Stimulated activated CD4-positive, alpha-beta T cell treated with anti-CD3 and anti-CD28 coated beads, Interleukin-2, amount 100 ng/mL, for 24 hours (primary cell): Measurements from ENCODE around the gene GPER1.

Experiments used
- DNase-seq, 2 donors: peaks; one replicate each; pipeline ENCODE4 v3.0.0-alpha.2; 2020

The GPER1 gene

GRCh38 chr7:1106063-1106792, 18.3 kb downstream of the GPER1 start:
- DNase-seq: no peak

GRCh38 chr7:1106793-1107421, 19.0 kb downstream of the GPER1 start:
- no peak for DNase-seq

DNA sequence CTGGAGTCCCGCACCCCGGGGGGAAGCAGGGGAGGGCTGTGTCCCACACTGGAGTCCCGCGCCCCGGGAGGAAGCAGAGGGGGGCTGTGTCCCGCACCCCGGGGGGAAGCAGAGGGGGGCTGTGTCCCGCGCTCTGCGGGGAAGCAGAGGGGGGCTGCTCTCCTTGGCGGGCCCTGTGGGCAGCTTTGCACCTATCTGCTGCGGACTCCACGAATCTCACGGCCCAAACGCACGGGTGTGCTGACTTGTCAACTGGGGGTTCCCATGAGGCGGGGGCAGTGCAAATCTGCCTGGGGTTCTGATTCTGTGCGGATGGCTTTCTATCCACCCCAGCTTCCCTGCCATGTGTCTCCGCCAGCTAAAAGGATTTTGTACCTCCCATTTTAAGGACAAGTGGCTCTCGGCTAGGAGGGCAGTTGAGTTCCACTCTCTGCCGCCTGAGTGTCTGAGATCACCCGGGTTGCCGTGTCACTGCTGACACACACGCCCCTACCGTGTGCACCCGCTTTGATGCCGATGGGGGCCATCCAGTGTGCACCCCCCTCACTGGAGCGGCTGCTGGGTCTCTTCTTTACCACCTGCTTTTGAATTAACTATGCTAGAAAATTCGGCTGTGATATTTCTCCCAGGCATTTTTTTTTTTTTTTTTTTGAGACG, 20.5 kb downstream of the GPER1 start:
- no peak for DNase-seq

- no peak for DNase-seq
Measured at GRCh38 chr7:1109581-1110310, 21.8 kb downstream of the GPER1 start.

DNA sequence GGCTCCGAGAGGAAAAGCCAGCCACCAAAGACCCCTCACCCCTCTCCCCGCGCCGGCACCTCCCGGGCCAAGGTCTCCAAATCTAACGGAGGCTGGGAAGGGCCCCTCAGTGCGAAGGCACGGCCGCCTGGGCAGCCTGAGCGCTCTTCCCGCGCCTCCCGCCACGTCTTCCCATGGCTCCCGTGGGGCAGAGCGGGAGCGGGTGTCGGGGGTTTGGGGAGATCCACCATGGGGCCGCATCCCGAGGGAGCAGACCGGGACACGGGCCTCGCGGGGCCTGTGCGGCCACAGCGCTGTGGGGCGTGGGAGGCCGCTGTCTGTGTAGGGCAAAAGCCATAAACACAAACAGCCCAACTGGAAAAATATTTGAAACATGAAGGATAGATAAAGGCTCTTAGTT, 22.4 kb downstream of the GPER1 start:
- DNase-seq: no peak

GRCh38 chr7:1111156-1111555, 23.2 kb downstream of the GPER1 start:
- DNase-seq: no peak

DNA sequence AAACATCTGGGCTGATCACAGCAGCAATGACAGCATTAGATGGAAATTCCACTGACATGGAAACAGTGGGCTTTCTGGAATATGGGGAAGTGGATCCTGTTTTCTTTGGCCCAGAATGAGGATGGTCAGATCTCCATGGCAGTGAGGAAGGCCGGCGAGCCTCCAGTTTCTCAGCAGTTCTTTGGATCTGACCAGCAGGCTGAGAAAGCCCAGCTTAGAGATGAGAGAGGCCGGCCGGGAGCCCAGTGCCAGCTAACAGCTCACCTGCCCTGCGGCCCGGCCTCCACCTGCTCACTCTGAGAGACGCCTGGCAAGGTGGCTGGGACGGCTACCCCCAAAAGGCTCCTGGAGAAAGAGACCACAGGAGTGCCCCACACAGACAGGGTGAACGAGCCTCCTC, 24.2 kb downstream of the GPER1 start:
- DNase-seq: no peak

DNA sequence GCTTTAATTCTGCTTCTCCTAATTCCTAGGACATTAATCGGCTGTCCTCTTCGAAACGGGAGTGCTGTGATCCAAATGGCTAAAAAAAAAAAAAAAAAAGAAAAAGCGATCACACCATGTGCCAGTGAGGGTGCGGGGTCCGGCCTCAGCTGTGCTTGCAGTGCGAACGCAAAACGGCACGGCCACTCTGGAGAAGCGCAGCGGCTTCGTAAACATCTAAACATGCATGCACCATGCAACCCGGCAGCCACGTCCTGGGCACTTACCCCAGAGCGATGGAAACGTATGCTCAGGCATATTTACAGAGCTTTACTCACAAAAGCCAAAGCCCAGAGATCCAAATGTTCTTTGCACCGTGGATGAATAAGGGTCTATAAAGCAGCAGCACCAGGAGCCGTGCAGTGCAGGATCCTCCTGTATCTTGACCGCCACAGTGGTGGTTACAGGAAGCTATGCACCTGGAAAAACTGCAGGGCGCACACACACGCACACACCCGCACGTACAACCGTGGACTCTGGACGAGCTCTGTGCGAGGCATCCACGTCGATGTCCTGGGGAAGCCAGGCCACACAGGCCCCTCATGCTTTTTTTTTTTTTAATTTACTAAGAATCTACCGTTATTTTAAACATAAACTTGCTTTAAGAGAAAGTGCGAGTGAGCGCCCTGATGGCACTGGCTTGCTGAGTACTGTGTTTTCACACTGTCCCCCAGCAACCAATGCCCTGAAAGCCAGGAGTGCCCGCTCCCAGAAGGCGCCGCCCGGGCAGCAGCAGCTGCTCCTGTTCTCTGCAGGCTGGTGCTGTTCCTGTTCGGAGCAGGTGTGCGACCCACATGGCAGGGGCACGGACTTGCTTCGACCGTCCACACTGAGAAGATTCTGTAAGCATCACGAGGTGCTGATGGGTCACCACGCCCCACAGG, 25.0 kb downstream of the GPER1 start:
- DNase-seq: no peak

- no peak for DNase-seq
Measured at GRCh38 chr7:1113548-1113885, 25.6 kb downstream of the GPER1 start.

DNA sequence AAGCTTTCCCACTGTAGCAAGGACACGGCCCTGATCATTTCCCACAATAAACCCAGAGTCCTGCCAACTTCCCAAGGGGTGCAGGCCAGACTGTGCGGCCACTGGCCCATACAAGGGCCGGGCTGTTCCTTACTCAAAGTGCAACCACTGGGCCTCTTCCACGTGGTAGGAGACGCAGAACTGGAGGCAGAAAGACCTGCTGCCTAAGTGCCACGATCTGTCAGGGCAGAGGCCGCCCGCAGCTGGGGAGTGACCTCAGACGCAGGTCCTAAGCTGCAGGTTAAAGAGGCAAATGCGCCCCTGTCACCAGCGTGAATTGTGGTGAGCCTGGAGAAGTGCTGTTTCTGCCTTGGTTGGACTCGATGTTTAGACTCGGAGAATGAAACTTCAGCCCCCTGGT, 26.2 kb downstream of the GPER1 start:
- no peak for DNase-seq

DNA sequence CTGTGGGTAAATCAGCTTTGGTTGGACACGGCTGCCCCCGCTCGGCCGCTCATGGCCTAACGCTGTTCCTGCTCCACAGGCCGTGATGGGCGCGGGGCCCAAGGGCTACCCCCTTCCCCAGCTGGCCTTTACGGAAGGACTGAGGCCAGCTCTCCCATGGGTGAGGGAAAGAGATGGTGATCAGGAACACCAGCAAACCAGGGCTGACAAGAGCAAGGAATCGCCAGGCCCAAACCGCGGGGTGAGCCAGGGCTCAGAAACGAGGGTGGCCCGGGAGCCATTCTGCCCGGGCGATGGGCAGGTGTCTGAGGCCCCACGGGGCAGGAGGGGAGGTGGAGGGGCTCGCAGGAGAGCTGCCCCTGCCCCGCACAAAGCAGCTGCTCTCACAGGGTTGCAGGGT, 26.6 kb downstream of the GPER1 start:
- no peak for DNase-seq

GRCh38 chr7:1115171-1116045, 27.5 kb downstream of the GPER1 start:
- peak in 1 of 2 donors; percentile 59 for DNase-seq

- DNase-seq: peak in 1 of 2 donors; percentile 35
Measured at GRCh38 chr7:1116383-1117008, 28.6 kb downstream of the GPER1 start.

GRCh38 chr7:1117321-1117928, 29.5 kb downstream of the GPER1 start:
- DNase-seq: peak in 1 of 2 donors; percentile 28

- no peak for DNase-seq
Measured at GRCh38 chr7:1119201-1119600, 31.3 kb downstream of the GPER1 start.

DNA sequence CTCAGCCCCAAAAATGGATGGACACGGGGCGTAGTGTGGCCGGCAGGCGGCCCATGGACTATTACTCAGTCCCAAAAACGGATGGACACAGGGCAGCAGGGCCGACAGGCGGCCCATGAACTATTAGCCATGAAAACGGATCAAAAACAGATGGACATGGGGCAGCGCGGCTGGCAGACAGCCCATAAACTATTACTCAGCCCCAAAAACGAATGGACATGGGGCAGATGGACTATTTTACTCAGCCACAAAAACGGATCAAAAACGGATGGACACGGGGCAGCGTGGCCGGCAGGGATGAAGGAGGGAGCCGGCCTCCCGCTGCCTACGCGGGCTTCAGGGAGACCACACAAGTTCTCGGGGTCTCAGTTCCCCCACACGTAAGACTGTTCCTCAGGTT, 32.9 kb downstream of the GPER1 start:
- DNase-seq: no peak

DNA sequence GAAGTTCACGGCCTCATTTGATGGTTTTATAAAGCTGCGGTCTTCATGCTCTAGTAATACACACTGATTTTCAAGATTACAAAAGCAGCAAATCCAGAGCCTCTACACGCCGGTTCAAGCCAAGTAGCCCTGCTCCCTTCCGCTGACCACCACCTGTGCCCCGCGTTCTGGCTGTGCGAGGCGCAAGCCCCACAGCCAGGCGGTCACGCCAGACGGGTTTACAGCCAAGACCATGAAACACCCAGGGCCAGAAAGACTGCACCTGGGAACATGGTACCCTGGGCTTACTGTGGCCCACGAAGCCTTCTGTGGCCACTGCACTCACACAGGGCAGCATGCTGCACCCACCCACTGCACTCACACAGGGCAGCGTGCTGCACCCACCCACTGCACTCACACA, 33.6 kb downstream of the GPER1 start:
- DNase-seq: no peak

GRCh38 chr7:1121886-1122831, 34.2 kb downstream of the GPER1 start:
- no peak for DNase-seq

- DNase-seq: no peak
Measured at GRCh38 chr7:1122832-1123501, 35.1 kb downstream of the GPER1 start.
